Body of pancreas (tissue), 4 donors: Measurements from ENCODE around the gene TRIM52. TPM values are rescaled to one million over a fixed set of nuclear protein-coding genes. Genes with fewer than 3 reads are reported as not detected.
"Not testable (repeated sequence)": the region's sequence is repeated elsewhere in the genome, so short reads cannot be mapped to it uniquely, and the experiment has no call there.

Experiments
- ATAC-seq: fragments of 150-250 bp; one replicate; pipeline ENCODE4 v1.9.1; 2016
- DNase-seq, 4 donors: peaks; one replicate each; pipeline ENCODE4 v3.0.0-alpha.2; 2019
- H3K27ac ChIP-seq, 4 donors: fragments of 200-600 bp; sonication (generic); 1 replicate in 3 of 4; 2 replicates in 1 of 4; pipeline versions ENCODE4 v1.5.1 to v1.6.1; 2016 to 2019; ENCODE audit warnings: mild to moderate bottlenecking in 1 of 4, mixed read lengths in 1 of 4, moderate library complexity in 1 of 4
- H3K27me3 ChIP-seq, 2 donors: fragments of 200-600 bp; sonication (generic); one replicate each; pipeline ENCODE4 v1.6.0; 2016; ENCODE audit warnings: mild to moderate bottlenecking in 1 of 2
- H3K36me3 ChIP-seq, 2 donors: fragments of 200-600 bp; sonication (generic); replicated peaks in 1 of 2; 2 replicates each; pipeline ENCODE4 v1.5.1; 2016; ENCODE audit warnings: low read depth in 2 of 2; ENCODE audit not compliant: insufficient read depth in 1 of 2
- H3K4me1 ChIP-seq: fragments of 200-600 bp; sonication (generic); one replicate; pipeline ENCODE4 v1.6.0; 2016
- H3K4me3 ChIP-seq, 2 donors: fragments of 200-600 bp; sonication (generic); 1 replicate in 1 of 2; 2 replicates in 1 of 2; pipeline ENCODE4 v1.5.1; 2016 to 2019
- H3K9me3 ChIP-seq, 3 donors: fragments of 200-600 bp; sonication (generic); 1 replicate in 2 of 3; 2 replicates in 1 of 3; pipeline ENCODE4 v1.5.1; 2016
- CTCF ChIP-seq, 7 experiments: fragments of 450-650 bp in 4 of 7; fragments of 200-600 bp in 3 of 7; sonication (generic) in 3 of 7; IDR thresholded peaks; one replicate each; pipeline ENCODE4 v1.5.1; 2016 to 2019; ENCODE audit warnings: antibody characterized with exemption in 7 of 7
- POLR2A ChIP-seq, 3 donors: fragments of 450-650 bp; IDR thresholded peaks; one replicate each; pipeline ENCODE4 v1.6.1; 2016; ENCODE audit warnings: antibody characterized with exemption in 3 of 3, mild to moderate bottlenecking in 2 of 3
- WGBS, 2 donors: methylation state at CpG; one replicate each; pipeline ENCODE4 v1.1.5; 2017; 5-methylcytosine and 5-hydroxymethylcytosine counted together
- intact Hi-C: fragments of 100-400 bp; cut with DNase I; formaldehyde crosslinking; loops from one replicate; pipeline ENCODE4 v1.15.1; 2023
- total RNA-seq, 2 donors: library from RNA; depleted of rRNA; stranded (reverse); fragments of >200 nt; gene quantifications; one replicate each; pipeline ENCODE4 v1.1.0, GENCODE V29; 2016

TRIM52 gene
- total RNA-seq, 2 donors from 2014 or later: 16.9 to 26.0 TPM

- H3K27ac ChIP-seq: no peak overlapping the region
- H3K36me3 ChIP-seq: no peaks in the 10 kb centered on the region
- WGBS, 2 donors: 65 to 83% methylated on average over 3 of the region's 7 CpGs
- H3K9me3 ChIP-seq: no peaks in the 10 kb centered on the region
- H3K4me1 ChIP-seq: no peaks in the 10 kb centered on the region
- ATAC-seq: no peak
- no peak overlapping the region for H3K4me3 ChIP-seq
- TF ChIP-seq CTCF (IDR thresholded peaks at IDR 0.05): no peak
- intact Hi-C loops: no loop called here
- no peaks in the 10 kb centered on the region for H3K27me3 ChIP-seq
- DNase-seq: no peak
These were observed 21.9 kb upstream of the TRIM52 start for GRCh38 chr5:181282874-181283273.

GRCh38 chr5:181282415-181282814, 21.5 kb upstream of the TRIM52 start:
- H3K9me3 ChIP-seq, intact Hi-C loops, H3K4me3 ChIP-seq, DNase-seq, H3K27ac ChIP-seq, H3K4me1 ChIP-seq, H3K36me3 ChIP-seq, H3K27me3 ChIP-seq, ATAC-seq: not testable (repeated sequence)
- 79% methylated on average over 12 to 13 of the region's 16 CpGs for WGBS, 2 donors

DNA sequence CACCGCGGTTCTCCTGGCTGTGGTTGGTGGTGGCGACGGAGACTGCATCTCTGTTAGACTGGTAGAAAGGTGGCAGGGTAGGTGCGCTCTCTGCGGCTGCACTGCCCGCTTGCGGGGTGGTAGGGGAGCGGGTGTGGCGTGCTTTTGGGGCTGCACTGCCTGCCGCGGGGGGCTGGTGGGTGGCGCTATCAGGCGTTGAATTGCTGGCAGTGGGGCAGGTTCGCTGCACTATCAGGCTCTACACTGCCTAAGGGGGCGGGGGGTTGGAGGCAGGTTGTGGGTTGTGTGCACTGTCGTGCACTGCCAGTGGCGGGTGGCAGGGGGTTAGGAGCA, 21.0 kb upstream of the TRIM52 start:
- no peak for ATAC-seq
- H3K27ac ChIP-seq: no peak overlapping the region
- TF ChIP-seq CTCF (IDR thresholded peaks at IDR 0.05): no peak
- TF ChIP-seq POLR2A (IDR thresholded peaks at IDR 0.05): no peak
- intact Hi-C loops: no loop called here
- no peaks in the 10 kb centered on the region for H3K27me3 ChIP-seq
- DNase-seq: no peak
- 87 to 96% methylated on average over 14 to 18 of the region's 18 CpGs for WGBS, 2 donors
- no peaks in the 10 kb centered on the region for H3K9me3 ChIP-seq
- no peaks in the 10 kb centered on the region for H3K4me1 ChIP-seq
- no peak overlapping the region for H3K4me3 ChIP-seq
- H3K36me3 ChIP-seq: no peaks in the 10 kb centered on the region

DNA sequence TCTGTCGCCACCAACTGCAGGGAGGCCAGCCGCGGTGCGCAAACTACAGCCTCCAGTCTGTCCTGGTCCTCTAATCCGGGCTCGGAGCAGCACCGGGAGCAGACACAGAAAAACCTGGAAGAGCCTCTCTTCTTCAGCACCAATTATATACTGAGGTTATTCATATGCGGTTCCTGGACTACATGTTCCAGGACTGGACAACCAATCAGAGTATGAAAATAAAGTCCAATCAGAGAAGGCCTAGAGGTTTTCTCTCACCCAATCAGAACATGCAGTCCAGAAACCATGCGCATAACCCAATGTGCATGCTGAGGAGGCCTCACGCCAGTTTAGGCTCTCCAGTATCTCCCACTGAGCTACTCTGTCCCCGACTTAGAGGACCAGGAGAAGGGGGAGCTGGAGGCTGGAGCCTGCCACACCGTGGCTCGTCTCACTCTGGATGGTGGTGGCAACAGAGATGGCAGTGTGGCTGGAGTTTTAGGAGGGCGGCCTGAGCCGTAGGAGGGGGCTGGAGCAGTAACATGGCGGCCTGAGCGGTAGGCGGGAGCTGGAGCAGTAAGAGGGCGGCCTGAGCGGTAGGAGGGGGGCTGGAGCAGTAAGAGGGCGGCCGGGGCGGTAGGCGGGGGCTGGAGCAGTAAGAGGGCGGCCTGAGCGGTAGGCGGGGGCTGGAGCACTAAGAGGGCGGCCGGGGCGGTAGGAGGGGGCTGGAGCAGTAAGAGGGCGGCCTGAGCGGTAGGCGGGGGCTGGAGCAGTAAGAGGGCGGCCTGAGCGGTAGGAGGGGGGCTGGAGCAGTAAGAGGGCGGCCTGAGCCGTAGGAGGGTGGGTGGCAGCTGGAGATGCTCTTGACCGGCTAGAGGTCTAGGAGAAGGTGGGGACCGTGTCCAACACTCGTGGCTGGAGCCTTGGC, 20.4 kb upstream of the TRIM52 start:
- WGBS, 2 donors: 83 to 88% methylated on average over 40 of the region's 40 CpGs
- intact Hi-C loops: no loop called here

GRCh38 chr5:181280251-181280762, 19.4 kb upstream of the TRIM52 start:
- H3K36me3 ChIP-seq: no peaks in the 10 kb centered on the region
- no peak for DNase-seq
- no peak for ATAC-seq
- H3K27me3 ChIP-seq: no peaks in the 10 kb centered on the region
- no peaks in the 10 kb centered on the region for H3K4me1 ChIP-seq
- TF ChIP-seq CTCF (IDR thresholded peaks at IDR 0.05): no peak
- no peaks in the 10 kb centered on the region for H3K9me3 ChIP-seq
- H3K27ac ChIP-seq: no peak overlapping the region
- H3K4me3 ChIP-seq: no peak overlapping the region
- intact Hi-C loops: no loop called here
- 69 to 78% methylated on average over 7 of the region's 7 CpGs for WGBS, 2 donors

More for the DNA sequence above, 20.4 kb upstream of the TRIM52 start:
- H3K9me3 ChIP-seq: no peaks in the 10 kb centered on the region
- no peak for ATAC-seq
- H3K4me1 ChIP-seq: no peaks in the 10 kb centered on the region
- TF ChIP-seq CTCF (IDR thresholded peaks at IDR 0.05) (no peak), POLR2A (IDR thresholded peaks at IDR 0.05) (no peak)
- no peak overlapping the region for H3K27ac ChIP-seq
- no peaks in the 10 kb centered on the region for H3K36me3 ChIP-seq
- no peak for DNase-seq
- no peak overlapping the region for H3K4me3 ChIP-seq
- no peaks in the 10 kb centered on the region for H3K27me3 ChIP-seq
